IMR-90 (cell line): ENCODE measurements around the gene YAF2. TPM values are rescaled to one million over a fixed set of nuclear protein-coding genes. Genes with fewer than 3 reads are reported as not detected.

ENCODE experiments used
- ATAC-seq: fragments of 200-7000 bp; cut with Tn5 transposase; 2 replicates; pipeline ENCODE4 v1.9.1; 2020; ENCODE audit warnings: low read depth, mild to moderate bottlenecking, moderate library complexity
- BruUV-seq: library from RNA; stranded (reverse); fragments of 400-500 nt; replicated peaks from 2 replicates; lab custom pipeline; 2021; lab: Mats Ljungman, UMichigan
- CTCF ChIA-PET: fragments of 300-600 bp; formaldehyde crosslinking; extraction: SDS; loops from one replicate; lab custom pipeline; 2021; ENCODE audit warnings: antibody characterized with exemption; lab: Yijun Ruan, JAX
- POLR2A ChIA-PET: fragments of 300-600 bp; sonication (Branson Sonifier 250); formaldehyde crosslinking; loops from one replicate; lab custom pipeline; 2022; ENCODE audit warnings: antibody characterized with exemption; ENCODE audit not compliant: unreplicated experiment; lab: Charles Lee
- DNase-seq: peaks from one replicate; pipeline ENCODE4 v3.0.0; 2013
- H2AFZ ChIP-seq: replicated peaks from 2 replicates; pipeline ENCODE3; 2013; ENCODE audit warnings: low read length, mild to moderate bottlenecking; ENCODE audit not compliant: poor library complexity
- H2AK5ac ChIP-seq: 2 replicates; pipeline ENCODE4 v1.6.1; 2013; ENCODE audit warnings: low read depth, low read length, inconsistent platforms
- H2AK9ac ChIP-seq: replicated peaks from 2 replicates; pipeline ENCODE3; 2013; ENCODE audit warnings: mild to moderate bottlenecking, low read depth, low read length, moderate library complexity; ENCODE audit not compliant: poor library complexity
- H2BK120ac ChIP-seq: 2 replicates; pipeline ENCODE4 v1.6.1; 2013; ENCODE audit warnings: low read depth, low read length, inconsistent platforms
- H2BK15ac ChIP-seq: 3 replicates; pipeline ENCODE4 v1.6.1; 2013; ENCODE audit warnings: low read depth, low read length, inconsistent platforms
- H2BK20ac ChIP-seq: 2 replicates; pipeline ENCODE4 v1.6.1; 2013; ENCODE audit warnings: low read depth, mild to moderate bottlenecking, inconsistent platforms, low read length, moderate library complexity
- H2BK5ac ChIP-seq: 2 replicates; pipeline ENCODE4 v1.6.1; 2013; ENCODE audit warnings: mild to moderate bottlenecking, low read depth, low read length, inconsistent platforms; ENCODE audit not compliant: poor library complexity, severe bottlenecking
- H3K14ac ChIP-seq: replicated peaks from 2 replicates; pipeline ENCODE4 v1.6.1; 2013; ENCODE audit warnings: low read depth, low read length, inconsistent platforms
- H3K18ac ChIP-seq: 2 replicates; pipeline ENCODE4 v1.6.1; 2013; ENCODE audit warnings: low read depth, low read length, control low read depth
- H3K23ac ChIP-seq: 2 replicates; pipeline ENCODE4 v1.6.1; 2013; ENCODE audit warnings: low read depth, low read length, inconsistent platforms
- H3K27ac ChIP-seq: 2 replicates; pipeline ENCODE4 v1.5.1; 2013; ENCODE audit warnings: mild to moderate bottlenecking, control low read depth, low read length; ENCODE audit not compliant: insufficient read depth
- H3K27me3 ChIP-seq: 2 replicates; pipeline ENCODE4 v1.6.1; 2013; ENCODE audit warnings: low read length; ENCODE audit not compliant: control insufficient read depth, insufficient read depth
- H3K36me3 ChIP-seq: 2 replicates; pipeline ENCODE4 v1.6.1; 2013; ENCODE audit warnings: low read length, mixed read lengths; ENCODE audit not compliant: control insufficient read depth, insufficient read depth
- H3K4ac ChIP-seq: 2 replicates; pipeline ENCODE4 v1.6.1; 2013; ENCODE audit warnings: low read depth, low read length, inconsistent platforms
- H3K4me1 ChIP-seq: 2 replicates; pipeline ENCODE4 v1.6.1; 2013; ENCODE audit warnings: low read length, mixed read lengths; ENCODE audit not compliant: control insufficient read depth, insufficient read depth
- H3K4me2 ChIP-seq: 2 replicates; pipeline ENCODE4 v1.6.1; 2013; ENCODE audit warnings: low read depth, mild to moderate bottlenecking, control low read depth, low read length, moderate library complexity
- H3K4me3 ChIP-seq: 2 replicates; pipeline ENCODE4 v1.5.1; 2013; ENCODE audit warnings: low read depth, mild to moderate bottlenecking, control low read depth, low read length, moderate library complexity; ENCODE audit not compliant: insufficient read depth
- H3K56ac ChIP-seq: 2 replicates; pipeline ENCODE4 v1.6.1; 2013; ENCODE audit warnings: low read length, inconsistent platforms; ENCODE audit not compliant: insufficient read depth; ENCODE audit errors: extremely low read depth
- H3K79me1 ChIP-seq, 2 experiments: 2 replicates each; pipeline ENCODE4 v1.6.1; 2013; ENCODE audit warnings: low read length in 2 of 2, inconsistent platforms in 1 of 2, low read depth in 1 of 2
- H3K9ac ChIP-seq: 2 replicates; pipeline ENCODE4 v1.6.1; 2013; ENCODE audit warnings: low read depth, low read length, control low read depth
- H3K9me1 ChIP-seq: 2 replicates; pipeline ENCODE4 v1.6.1; 2013; ENCODE audit warnings: low read length, inconsistent platforms; ENCODE audit not compliant: insufficient read depth
- H3K9me3 ChIP-seq: 2 replicates; pipeline ENCODE4 v1.6.1; 2013; ENCODE audit warnings: low read length; ENCODE audit not compliant: control insufficient read depth, insufficient read depth
- H4K20me1 ChIP-seq: 2 replicates; pipeline ENCODE4 v1.6.1; 2013; ENCODE audit warnings: low read length, inconsistent platforms; ENCODE audit not compliant: insufficient read depth
- H4K5ac ChIP-seq: 2 replicates; pipeline ENCODE4 v1.6.1; 2013; ENCODE audit warnings: mild to moderate bottlenecking, low read depth, low read length, control low read depth
- H4K8ac ChIP-seq, 2 experiments: 2 replicates each; pipeline ENCODE4 v1.6.1; 2013; ENCODE audit warnings: low read depth in 2 of 2, low read length in 2 of 2, control low read depth in 1 of 2, inconsistent platforms in 1 of 2
- H4K91ac ChIP-seq: 2 replicates; pipeline ENCODE4 v1.6.1; 2013; ENCODE audit warnings: low read depth, low read length, inconsistent platforms; ENCODE audit not compliant: insufficient read depth
- BHLHE40 ChIP-seq: fragments of 150-350 bp; IDR thresholded peaks from 2 replicates; pipeline ENCODE4 v1.6.1; 2016; ENCODE audit warnings: mild to moderate bottlenecking, low read depth, low read length
- CEBPB ChIP-seq: IDR thresholded peaks from 2 replicates; pipeline ENCODE4 v1.6.1; 2012; ENCODE audit warnings: low read depth, low read length, improper control_type of control experiment
- CHD1 ChIP-seq: IDR thresholded peaks from 2 replicates; pipeline ENCODE4 v1.6.1; 2012; ENCODE audit warnings: low read depth, low read length, improper control_type of control experiment
- CTCF ChIP-seq: conservative IDR thresholded peaks from 2 replicates; pipeline ENCODE4 v1.5.1; 2012; ENCODE audit warnings: mild to moderate bottlenecking, low read depth, low read length, improper control_type of control experiment
- ELK1 ChIP-seq: fragments of 150-350 bp; IDR thresholded peaks from 2 replicates; pipeline ENCODE4 v1.6.1; 2016; ENCODE audit warnings: low read depth, mild to moderate bottlenecking, low read length, moderate library complexity, borderline replicate concordance
- FOS ChIP-seq: fragments of 150-350 bp; IDR thresholded peaks from 2 replicates; pipeline ENCODE4 v1.6.1; 2016; ENCODE audit warnings: low read depth, low read length
- MAFK ChIP-seq: IDR thresholded peaks from 2 replicates; pipeline ENCODE4 v1.6.1; 2012; ENCODE audit warnings: low read depth, low read length, improper control_type of control experiment
- MAZ ChIP-seq: IDR thresholded peaks from 2 replicates; pipeline ENCODE4 v1.6.1; 2012; ENCODE audit warnings: low read depth, mild to moderate bottlenecking, low read length, improper control_type of control experiment, moderate library complexity, borderline replicate concordance
- MXI1 ChIP-seq: IDR thresholded peaks from 2 replicates; pipeline ENCODE4 v1.6.1; 2012; ENCODE audit warnings: low read depth, mild to moderate bottlenecking, low read length, moderate library complexity, borderline replicate concordance
- NFE2L2 ChIP-seq: fragments of 150-350 bp; IDR thresholded peaks from 2 replicates; pipeline ENCODE4 v1.6.1; 2016; ENCODE audit warnings: low read depth, mild to moderate bottlenecking, low read length
- POLR2A ChIP-seq: IDR thresholded peaks from 2 replicates; pipeline ENCODE4 v1.6.1; 2012; ENCODE audit warnings: mild to moderate bottlenecking, low read depth, low read length
- RAD21 ChIP-seq: IDR thresholded peaks from 2 replicates; pipeline ENCODE4 v1.6.1; 2012; ENCODE audit warnings: low read length, improper control_type of control experiment
- RCOR1 ChIP-seq: IDR thresholded peaks from 2 replicates; pipeline ENCODE4 v1.6.1; 2012; ENCODE audit warnings: mild to moderate bottlenecking, low read length, improper control_type of control experiment; ENCODE audit not compliant: insufficient replicate concordance
- RFX5 ChIP-seq: IDR thresholded peaks from 2 replicates; pipeline ENCODE4 v1.8.0; 2012; ENCODE audit warnings: low read depth, mild to moderate bottlenecking, low read length, moderate library complexity
- SMC3 ChIP-seq: fragments of 150-350 bp; IDR thresholded peaks from 2 replicates; pipeline ENCODE4 v1.6.1; 2016; ENCODE audit warnings: low read depth, mild to moderate bottlenecking, antibody characterized with exemption, low read length, moderate library complexity
- USF2 ChIP-seq: fragments of 150-350 bp; IDR thresholded peaks from 2 replicates; pipeline ENCODE4 v1.6.1; 2017; ENCODE audit warnings: mild to moderate bottlenecking, antibody characterized with exemption, low read length, low read depth
- WGBS, 2 experiments: methylation state at CpG; one replicate each; pipeline versions ENCODE4 v1.1.5 to v1.1.7; 2013; ENCODE audit warnings: missing lambda C conversion rate in 2 of 2; ENCODE audit not compliant: insufficient read length in 1 of 2; ENCODE audit errors: extremely low coverage in 2 of 2; 5-methylcytosine and 5-hydroxymethylcytosine counted together
- dilution Hi-C: fragments of 300-500 bp; cut with HindIII; formaldehyde crosslinking; loops from one replicate; pipeline ENCODE4 v1.14.3; 2018; ENCODE audit warnings: low sequenced_read_pairs; ENCODE audit not compliant: unreplicated experiment
- in situ Hi-C: fragments of 300-500 bp; cut with MboI; formaldehyde crosslinking; loops from 3 replicates; pipeline ENCODE4 v1.14.3; 2019; ENCODE audit warnings: low sequenced_read_pairs, inconsistent platforms, mixed read lengths
- intact Hi-C: fragments of 100-400 bp; cut with micrococcal nuclease; formaldehyde crosslinking; loops from 2 replicates; pipeline ENCODE4 v1.10.0; 2022
- polyA plus RNA-seq, 3 experiments: library from polyadenylated mRNA; depleted of rRNA; stranded (reverse); fragments of >200 nt; gene quantifications; 2 replicates each; pipeline ENCODE4 v1.2.3, GENCODE V29; 2012; ENCODE audit warnings: low replicate concordance in 1 of 3
- total RNA-seq: library from RNA; depleted of rRNA; stranded (reverse); fragments of >200 nt; gene quantifications from 2 replicates; pipeline ENCODE4 v1.2.3, GENCODE V29; 2012

YAF2 gene
- total and polyA plus RNA-seq, 2 of the 4 experiments (the other 2 are of a cell fraction) = 7.9 to 14.2 TPM

GRCh38 chr12:42213023-42213422 is 25.0 kb downstream of the YAF2 start:
- peak; percentile 59 for DNase-seq
- Histone ChIP-seq H3K14ac (no peak overlapping the region), H2BK120ac (no peak overlapping the region), H2BK20ac (no peak overlapping the region), H3K27me3 (no peaks in the 10 kb centered on the region), H2AK5ac (no peak overlapping the region), H4K20me1 (peaks cover 10% of the 10 kb centered on the region), H3K9me3 (no peaks in the 10 kb centered on the region), H2AFZ (no peak overlapping the region), H3K18ac (no peak overlapping the region), H3K4me3 (no peak overlapping the region), H4K91ac (no peak overlapping the region), H3K27ac (no peak overlapping the region), H3K4ac (no peak overlapping the region), H2AK9ac (peak overlapping the region; percentile 50), H3K36me3 (0 out of 2 replicates have a peak, but pooled peaks cover 4% of the 10 kb centered on the region), H2BK15ac (no peak overlapping the region), H3K9me1 (peaks cover 7% of the 10 kb centered on the region), H3K4me1 (peaks cover 3% of the 10 kb centered on the region; the same call in 1 of the 2 replicates), H3K23ac (no peak overlapping the region), H2BK5ac (no peak overlapping the region), H3K9ac (no peak overlapping the region), H4K5ac (no peak overlapping the region), H4K8ac (no peak overlapping the region), H3K79me1 (peaks cover 16 to 36% of the 10 kb centered on the region in 2 experiments), H3K4me2 (no peak overlapping the region), H3K56ac (no peak overlapping the region)
- dilution Hi-C loops (no loop called here), intact Hi-C loops (no loop called here), in situ Hi-C loops (no loop called here)
- ChIA-PET POLR2A (no interaction called here), CTCF (no interaction called here)
- WGBS, 2 experiments = no CpG with 5 or more reads among the region's 2 CpGs
- TF ChIP-seq CTCF (no peak), USF2 (no peak), MAZ (no peak), SMC3 (no peak), RAD21 (no peak), FOS (no peak), RFX5 (no peak), BHLHE40 (no peak), CEBPB (no peak), CHD1 (no peak), ELK1 (no peak), POLR2A (no peak), MAFK (no peak), NFE2L2 (no peak), MXI1 (no peak), RCOR1 (no peak)
- no TSS peak for BruUV-seq
- ATAC-seq = no peak
